ENCODE results near the gene LRRC42.
A peak's percentile ranks its signal among the peaks of the same experiment; 100 is the strongest.

Gene LRRC42

GRCh38 chr1:53942127-53942957 lies 3.8 kb upstream of the LRRC42 start:
- DNase-seq = no peak

DNA sequence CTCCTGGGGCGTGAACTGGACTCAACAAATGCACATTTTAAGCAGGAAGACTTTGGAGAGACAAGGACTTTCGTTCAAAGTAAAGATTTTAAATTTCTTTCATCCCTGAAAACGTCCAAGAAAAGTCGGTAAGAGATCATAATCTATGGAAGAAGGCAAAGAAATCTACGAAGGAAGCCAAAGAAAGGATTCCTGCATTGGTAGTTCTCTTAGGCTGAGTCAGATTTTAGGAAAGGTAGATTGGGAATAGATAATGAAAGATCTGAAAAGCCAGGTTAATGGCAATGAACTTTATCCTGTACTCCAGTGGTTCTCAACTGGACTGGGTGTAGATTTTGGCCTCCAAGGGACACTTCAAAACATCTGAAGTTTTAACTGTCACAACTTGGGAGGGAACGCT lies 3.1 kb upstream of the LRRC42 start:
- no peak for DNase-seq

GRCh38 chr1:53943490-53944043 lies 2.6 kb upstream of the LRRC42 start:
- no peak for DNase-seq

DNA sequence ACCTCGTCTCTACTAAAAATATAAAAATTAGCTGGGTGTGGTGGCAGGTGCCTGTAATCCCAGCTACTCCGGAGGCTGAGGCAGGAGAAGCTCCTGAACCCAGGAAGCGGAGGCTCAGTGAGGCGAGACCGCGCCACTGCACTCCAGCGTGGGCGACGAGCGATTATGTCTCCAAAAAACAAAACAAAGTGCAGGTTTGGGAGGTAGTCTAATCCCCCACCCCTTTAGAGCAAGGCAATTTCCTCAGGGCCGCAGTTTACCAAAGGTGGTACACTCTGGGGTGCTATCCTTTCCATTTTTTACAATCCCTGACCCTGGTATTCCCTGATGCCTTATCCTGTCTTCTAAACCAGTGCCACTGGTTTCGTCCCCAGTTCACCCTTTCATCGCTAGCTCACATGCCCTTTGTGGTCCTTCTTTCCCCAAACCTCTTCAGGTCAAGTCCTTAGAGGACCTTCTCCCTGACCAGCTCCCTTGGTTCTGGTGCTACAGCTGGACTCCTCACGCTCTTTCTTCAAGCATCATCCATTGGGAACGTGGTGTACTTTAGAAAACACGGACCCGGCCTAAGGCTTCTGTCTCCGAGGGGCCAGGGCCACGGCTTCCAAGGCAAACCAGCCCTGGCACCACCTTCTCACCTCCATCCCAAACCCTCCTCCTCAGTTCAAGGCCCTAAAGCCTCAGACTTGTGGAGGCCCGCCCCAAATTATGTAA lies 1.5 kb upstream of the LRRC42 start:
- DNase-seq = no peak

DNA sequence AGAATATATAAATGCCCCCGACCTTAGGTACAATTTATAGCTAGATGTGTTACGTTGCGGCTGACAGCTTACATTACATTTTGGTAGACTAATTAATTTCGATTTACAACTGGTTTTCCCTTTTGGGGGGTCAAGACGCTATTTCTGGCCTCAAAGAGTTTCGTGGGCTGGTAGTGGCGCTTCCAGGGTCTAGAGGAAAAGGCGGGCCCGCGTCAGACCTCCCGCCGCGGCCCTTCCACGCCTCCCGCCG lies 1.0 kb upstream of the LRRC42 start:
- no peak for DNase-seq

DNA sequence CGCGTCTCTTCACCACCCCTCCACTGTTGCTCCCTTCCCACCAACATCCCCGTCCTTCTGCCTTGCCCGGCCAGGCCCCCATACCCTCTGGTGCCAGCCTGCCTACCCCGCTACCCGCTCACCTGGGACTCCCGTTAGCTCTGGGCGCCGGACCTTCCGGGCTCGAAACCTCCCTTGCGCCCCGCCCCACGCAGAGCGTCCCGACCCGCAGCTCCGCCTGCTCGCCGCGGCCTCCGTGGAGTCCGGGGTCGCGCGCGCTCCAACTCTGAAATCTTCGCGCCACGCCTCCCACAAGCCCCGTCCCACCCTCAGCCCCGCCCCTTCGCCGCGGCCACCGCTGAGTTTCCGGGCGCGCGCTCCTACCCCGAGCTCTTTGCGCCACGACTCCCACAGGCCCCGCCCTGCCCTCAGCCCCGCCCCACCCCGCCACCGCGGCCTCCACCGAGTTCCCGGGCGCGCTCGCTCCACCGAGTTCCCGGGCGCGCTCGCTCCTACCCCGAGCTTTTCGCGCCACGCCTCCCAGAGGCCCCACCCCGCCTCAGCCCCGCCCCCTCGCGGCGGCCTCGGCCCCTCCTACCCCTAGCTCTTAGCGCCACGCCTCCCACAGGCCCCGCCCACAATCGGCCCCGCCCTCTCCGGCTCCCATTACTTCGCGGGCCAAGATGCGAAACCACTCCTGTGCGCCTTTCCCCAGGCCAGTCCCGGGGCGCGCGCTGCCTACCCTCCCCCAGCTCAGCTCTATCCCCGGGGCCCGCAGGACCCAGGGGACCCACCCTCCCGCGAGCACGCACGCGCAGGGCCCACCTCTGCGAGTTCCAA lies 508 bp upstream of the LRRC42 start, which contains the start of gene IFT25:
Gene IFT25 (minus strand): TSS at position 267 of the 819 bp plus-strand sequence. CDS start 5,617 bp downstream, outside the sequence.
- DNase-seq = peak; percentile 62 to 80

DNA sequence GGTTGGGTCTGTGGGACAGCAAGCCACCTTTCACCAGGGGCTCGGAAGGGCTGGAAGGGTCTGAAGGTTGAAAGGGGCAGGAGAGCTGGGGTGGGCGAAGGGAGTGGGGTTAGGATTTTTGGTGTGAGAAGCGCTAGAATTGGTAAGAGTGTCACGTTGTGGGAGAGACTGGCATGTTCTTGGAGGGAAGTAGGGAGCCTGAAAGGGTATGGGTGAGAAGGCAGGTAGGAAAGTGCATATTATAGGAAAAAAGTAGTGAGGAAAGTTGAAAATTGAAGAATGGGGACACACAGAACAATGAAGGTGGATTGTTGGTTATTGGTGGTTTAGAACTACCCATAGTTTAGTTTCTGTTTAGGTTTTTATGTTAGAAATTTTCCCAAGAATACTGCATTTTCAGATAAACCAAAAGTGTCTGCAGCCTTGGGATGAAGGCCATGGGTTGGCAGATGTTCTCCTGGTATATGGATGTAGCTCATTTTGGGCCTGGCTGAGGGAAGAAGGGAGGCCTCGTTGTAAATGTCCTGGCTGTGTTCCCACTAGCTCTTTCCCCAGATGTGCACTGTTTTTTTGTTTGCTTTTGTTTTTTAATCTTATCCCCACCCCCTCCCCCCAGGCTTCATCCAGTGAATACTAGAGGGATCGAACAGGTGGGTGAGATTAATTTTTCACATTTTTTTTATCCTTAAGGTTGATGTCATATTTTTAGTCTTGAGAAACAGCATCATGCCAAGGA lies 1.2 kb downstream of the LRRC42 start:
- no peak for DNase-seq

DNA sequence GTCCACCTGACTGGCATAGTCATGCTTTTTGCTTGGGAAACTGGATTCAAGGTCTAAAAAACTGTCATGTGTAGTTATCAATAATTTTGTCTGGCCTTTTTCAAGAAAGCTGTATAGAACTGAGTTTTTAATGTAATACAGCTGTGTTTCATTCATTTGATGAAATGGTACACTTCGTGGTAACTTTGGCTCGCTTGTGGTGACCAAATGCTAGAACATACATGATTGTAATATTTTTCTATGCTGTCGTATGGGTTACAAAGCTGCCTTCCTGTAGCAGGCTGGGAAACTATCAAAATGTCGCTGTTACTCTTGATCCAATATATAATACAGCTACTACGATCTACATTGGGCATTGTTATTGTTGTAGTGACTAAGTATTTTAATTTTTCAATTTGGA lies 2.1 kb downstream of the LRRC42 start:
- DNase-seq = no peak

DNA sequence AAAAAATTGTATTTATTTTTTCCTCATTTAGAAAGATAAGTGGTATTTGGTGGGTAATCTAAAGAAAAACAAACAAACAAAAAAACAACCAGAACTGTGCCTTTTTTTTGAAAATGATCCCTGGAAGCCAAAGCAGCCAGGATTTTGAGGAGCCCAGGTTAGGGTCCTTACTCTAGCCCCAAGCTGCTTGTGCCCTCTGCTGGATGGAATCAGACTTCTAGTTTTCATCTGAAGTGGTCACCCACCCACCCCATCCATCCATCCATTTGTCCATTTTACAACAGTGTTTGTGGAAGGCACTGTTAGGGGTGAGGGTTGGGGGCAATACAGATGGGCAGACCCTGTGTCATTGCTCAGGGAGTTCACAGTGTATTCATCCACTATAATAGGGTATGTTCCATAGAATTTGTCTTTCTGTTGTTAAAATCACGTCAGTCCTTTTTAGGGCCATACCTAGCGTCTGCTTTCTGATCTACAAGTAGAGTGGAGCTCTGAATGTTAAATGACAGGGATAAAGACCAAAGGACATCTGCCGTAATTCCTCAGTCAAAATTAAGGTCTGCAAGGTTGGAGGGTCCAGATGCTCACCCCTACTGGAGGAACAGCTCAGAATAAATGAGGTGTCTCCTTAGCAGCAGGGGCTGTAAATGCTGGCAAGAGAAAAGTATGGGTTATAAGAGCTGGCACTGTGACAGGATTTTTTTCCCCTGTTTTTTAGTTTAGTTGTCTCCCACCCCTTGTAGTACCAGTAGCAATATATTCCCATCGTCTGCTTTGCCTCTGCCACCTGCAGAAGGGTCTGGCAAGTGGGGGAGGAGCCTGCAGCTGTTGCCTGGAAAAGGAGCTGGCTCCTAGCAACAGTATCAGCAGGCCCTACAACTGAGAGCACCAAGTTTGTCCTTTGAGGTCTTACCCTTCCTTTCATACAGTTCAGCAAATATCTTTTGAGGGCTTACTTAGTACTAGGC lies 3.2 kb downstream of the LRRC42 start:
- no peak for DNase-seq

DNA sequence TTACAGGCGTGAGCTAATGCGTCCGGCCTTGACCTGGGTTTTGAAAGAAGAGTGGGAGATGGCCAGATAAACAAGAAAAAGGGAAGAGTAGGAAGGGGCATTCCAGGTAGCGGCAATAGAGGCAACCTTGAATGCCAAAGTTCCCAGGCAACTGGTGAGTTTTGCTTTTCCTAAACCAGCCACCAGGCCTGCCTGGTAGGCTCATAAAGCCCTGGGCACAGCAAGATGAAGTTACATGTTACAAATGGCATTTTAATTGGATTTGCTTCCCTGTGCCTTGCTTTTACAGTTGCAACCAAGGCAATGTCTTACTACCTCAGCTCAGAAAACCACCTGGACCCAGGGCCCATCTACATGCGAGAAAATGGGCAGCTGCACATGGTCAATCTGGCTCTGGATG lies 5.5 kb downstream of the LRRC42 start:
- no peak for DNase-seq

- no peak for DNase-seq
These were observed 8.0 kb downstream of the LRRC42 start for GRCh38 chr1:53954128-53954527.

GRCh38 chr1:53956308-53957168 lies 10.4 kb downstream of the LRRC42 start:
- DNase-seq = no peak

DNA sequence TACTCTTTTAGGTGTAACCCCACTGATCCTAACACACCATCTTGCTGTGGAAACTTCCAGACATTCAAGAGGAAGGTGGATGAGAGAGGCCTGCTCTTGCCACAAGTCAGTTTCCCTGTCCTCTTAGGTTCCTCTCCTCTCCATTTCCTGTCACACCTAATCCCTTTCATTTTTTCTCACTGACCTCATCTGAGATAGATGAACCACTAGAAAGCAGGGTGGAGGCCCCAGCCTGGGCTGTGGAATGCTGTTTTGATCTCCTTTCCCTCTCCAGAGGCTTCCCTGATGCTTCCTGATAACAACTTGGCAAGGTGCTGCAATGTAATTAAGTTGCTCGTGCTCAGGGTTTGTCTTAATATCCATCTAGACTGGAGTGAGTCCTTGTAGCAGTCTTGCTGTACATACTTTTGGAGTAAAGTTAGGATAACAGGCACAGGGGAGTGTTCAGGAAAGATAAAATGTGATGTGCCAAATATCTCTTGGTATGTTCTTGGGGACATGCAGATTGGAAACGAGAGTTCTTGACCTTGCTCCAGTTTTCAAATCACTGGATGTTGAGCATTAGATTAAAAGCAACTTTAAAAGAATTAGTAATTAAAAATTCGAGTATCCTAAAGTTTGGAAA lies 11.2 kb downstream of the LRRC42 start:
- no peak for DNase-seq

DNA sequence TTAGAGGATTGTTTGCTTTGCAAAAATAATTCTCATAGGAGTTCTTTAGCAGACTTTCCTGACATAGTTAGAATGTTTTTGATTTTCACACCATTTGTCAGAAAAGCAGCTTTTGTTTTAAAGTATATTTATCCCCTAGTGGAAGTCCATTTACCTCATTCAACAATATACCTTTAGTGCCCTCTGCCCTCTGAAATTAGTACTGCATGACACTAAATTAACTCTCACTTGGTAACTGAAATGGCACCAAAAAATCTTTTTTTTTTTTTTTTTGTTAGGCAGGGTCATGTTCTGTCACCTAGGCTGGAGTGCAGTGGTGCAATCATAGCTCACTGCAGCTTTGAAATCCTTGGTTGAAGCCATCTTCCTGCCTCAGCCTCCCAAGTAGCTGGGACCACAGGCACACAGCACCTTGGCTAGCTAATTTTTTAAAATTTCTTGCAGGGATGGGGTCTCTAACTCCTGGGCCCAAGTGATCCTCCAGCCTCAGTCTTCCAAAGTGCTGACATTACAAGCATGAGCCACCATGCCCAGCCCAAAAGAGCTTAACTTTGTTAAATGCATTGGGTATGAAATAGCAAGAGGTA lies 13.6 kb downstream of the LRRC42 start:
- no peak for DNase-seq

DNA sequence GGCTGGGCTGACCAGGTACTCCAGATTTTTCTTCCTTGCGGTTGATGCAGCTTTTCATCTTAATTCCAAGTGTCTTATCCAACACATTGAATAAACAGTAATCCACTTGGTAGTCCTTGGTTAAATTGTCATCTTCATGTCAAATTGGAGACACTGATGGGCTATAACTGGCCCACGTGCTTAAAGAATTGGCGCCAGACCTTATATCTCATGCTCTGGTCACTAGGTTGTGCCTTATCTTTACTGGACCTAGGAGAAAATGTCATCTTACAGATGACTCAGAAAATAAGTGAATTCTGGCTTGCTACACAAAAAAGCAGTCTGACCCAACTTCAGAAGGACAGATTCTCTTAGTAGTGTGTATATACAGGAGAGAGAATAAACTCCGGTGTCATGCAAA lies 16.2 kb downstream of the LRRC42 start:
- DNase-seq = no peak

- no peak for DNase-seq
These were observed 17.3 kb downstream of the LRRC42 start for GRCh38 chr1:53963460-53963859.

- no peak for DNase-seq
These were observed 18.0 kb downstream of the LRRC42 start for GRCh38 chr1:53964109-53964508.

GRCh38 chr1:53966794-53967193 lies 20.6 kb downstream of the LRRC42 start:
- no peak for DNase-seq

DNA sequence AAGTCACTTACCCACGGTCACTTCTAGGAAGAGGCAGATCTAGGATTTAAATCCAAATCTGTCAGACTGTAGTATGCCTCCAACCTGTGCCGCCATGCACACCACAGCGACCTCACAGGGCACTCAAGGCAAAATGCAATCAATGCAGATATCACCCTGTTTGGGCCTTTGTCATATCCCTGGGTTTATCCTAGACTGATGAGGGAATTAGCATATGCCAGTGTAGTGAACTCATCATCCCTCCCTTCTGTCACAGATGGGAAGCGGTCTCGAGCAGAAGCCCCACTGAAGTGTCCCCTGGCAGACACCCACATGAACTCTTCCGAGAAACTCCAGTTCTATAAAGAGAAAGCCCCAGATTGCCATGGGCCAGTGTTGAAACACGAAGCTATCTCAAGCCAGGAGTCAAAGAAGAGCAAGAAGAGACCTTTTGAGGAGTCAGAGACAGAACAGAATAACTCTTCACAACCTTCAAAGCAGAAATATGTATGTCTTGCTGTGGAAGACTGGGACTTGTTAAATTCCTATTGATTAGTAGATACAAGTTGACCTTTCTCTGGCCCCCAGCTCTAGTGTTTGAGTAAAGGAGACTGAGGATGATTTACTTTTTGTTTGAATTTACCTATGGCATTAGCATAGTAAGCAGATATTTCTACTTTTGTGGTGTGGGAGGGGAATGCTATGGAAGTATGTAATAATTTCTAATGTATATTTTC lies 21.4 kb downstream of the LRRC42 start:
- DNase-seq = no peak

Measured in cerebellar nuclear complex (tissue), 1 donor.